NOMO-1 treated with DMSO at 0.1 percent for 48 hours (cell line): ENCODE measurements around the gene GTF2E1.

ENCODE experiments used
- DNase-seq: peaks from one replicate; lab custom pipeline; 2025; ENCODE audit not compliant: unreplicated experiment; lab: John Stamatoyannopoulos, UW

Gene GTF2E1

DNA sequence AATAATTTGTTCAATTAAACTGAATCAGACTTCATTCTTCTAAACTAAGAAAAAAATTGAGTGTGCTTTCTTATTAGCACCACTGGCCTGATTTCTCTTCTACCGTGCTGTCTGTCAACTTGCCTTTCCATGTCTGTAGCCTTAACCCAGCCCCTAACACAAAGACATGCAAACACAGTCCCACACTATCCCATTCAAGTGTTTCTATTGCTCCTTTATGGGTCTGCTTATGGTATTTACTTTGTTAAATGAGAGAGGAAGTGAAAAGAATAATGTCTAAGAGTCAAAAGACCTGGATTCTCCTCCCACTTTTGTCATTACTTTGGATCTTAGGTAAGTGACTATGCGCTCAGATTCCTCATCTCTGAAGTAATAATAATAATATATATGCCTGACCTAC, 55.3 kb downstream of the GTF2E1 start:
- no peak for DNase-seq

DNA sequence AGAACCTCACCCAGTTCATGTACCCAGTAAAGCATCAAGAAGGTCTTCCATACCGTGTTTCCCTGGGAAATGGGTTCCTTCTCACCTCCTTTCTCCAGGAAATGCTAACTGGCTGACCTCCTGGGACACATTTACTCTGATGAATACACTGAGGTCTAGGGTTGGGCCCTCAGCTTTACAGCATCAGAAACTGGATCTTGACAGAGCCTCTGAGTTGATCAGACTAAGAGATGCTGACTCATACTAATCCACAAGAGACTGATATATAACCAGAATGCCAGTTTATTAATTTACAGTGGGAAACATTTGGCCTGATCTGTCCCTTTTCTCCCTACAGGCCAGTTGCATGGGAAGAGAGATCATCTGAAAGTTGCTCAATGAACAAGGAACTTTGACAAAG, 55.8 kb downstream of the GTF2E1 start:
- DNase-seq: no peak

DNA sequence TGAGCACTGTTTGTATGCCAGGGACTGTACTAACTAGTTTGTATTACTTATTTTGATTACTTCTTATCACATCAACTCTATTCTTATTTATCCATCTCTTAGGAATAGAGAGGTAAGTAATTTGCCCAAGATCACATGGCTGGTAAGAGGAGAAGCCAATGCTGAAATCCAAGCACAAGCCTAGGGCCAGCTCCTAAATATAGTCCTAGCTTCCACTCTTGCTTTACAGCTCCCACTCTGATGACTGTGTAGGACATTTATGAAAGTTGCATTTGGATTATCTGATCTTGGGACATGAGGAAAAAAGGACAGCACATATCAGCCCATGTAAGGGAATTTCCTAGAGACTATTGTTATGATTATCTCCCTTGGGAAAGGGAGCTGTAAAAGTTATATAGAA, 58.1 kb downstream of the GTF2E1 start:
- no peak for DNase-seq

DNA sequence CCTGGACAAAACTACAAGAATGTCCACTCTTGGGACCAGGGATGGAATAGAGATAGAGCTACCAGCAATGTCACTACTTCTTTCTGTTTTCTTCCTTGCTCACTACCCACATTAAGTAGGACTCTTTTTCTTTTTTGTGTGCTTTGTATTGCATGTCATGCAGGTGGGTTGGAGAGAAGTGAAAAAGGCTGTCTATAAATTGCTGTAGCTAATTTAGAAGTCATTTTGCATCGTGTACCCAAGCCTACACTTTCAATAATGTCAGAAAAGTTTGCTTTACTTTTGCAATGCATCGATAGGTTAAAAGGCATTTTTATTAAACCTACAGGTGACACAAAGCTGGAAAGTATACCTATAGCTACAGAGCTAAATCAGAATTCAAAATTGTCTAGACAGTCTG, 58.9 kb downstream of the GTF2E1 start:
- DNase-seq: no peak

DNA sequence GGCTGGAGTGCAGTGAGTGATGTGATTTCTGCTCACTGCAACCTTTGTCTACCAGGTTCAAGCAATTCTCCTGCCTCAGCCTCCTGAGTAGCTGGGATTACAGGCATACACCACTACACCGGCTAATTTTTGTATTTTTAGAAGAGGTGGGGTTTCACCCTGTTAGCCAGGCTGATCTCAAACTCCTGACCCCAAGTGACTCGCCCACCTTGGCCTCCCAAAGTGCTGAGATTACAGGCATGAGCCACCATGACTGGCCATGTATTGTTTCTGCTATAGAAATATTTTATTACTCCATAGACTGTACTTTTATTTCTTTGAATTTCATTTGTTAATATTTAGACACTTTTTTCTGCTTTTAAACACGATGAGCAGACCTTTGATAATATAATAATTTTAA, 60.4 kb downstream of the GTF2E1 start:
- DNase-seq: no peak

DNA sequence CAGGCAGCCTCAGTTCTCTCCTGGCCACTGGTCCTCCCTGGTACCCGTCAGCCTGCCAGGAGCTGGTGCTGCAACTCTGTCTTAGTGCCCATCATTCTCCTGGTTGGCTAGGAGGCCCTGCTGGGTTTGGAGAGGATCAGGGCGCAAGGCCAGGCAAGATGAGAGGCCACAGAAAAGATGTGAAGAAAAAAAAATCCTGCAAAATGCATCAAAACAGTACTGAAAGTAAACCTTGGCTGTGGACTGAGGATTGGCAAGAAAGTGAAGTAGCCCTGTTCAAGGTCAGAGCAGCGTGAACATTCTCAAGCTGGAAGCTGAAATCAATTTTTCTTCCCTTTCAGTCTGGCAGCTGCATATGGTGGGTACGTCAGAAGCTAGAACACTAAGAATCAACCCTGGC, 74.2 kb downstream of the GTF2E1 start:
- DNase-seq: no peak

DNA sequence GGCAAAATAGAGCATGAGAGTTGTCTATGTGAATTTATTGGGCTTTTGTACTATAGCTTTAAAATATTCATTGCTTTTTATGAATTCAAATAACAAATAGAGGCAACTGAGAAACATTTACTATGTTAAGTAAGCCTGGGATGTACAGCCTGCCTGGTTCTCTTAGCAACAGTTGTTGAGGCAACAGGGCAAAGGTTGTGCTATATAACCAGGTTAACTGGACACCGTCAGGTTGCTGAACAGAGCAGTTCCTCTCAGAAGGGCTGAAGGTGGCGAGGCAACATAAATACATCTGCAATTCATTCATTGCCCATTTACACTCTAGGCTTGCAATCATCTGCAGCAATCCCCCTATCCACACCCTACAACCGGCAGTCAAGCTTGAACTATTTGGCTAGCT, 78.2 kb downstream of the GTF2E1 start:
- no peak for DNase-seq

DNA sequence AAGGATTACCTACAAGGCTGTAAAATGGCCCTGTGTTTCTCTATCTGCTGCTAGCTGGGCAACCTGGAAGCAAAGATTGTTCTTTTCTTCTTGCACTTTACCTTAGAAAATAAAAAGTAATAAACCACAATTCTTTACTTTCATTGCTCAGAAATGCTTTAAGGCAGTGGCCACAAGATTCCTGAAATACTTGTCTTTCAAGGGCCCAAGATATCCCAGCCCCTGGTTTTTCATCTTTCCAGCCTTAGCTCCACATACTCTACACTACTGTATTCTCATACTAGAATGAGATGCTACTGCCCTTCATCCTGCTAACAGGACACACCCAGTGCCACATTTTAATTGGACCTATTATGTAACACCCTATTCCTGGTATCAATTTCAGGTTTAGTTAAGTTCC, 78.9 kb downstream of the GTF2E1 start:
- no peak for DNase-seq

DNA sequence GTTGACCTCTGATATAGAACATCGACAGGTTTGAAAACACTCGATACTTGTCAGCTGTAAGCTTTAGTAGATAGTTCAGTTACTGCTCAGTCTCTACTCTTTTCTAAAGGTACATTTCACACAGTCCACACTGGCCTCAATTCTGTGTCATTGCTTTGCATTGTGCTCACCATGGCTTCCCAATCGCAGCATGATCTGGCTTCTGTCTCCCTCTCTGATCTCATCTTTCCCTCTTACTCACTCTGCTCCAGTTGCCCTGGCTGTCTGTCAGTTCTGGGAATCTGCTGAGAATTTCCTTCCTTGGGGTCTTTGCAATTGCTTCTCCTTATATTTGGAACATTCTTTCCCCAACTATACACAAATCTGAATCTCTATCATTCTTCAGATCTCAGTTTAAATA, 80.6 kb downstream of the GTF2E1 start:
- no peak for DNase-seq

DNA sequence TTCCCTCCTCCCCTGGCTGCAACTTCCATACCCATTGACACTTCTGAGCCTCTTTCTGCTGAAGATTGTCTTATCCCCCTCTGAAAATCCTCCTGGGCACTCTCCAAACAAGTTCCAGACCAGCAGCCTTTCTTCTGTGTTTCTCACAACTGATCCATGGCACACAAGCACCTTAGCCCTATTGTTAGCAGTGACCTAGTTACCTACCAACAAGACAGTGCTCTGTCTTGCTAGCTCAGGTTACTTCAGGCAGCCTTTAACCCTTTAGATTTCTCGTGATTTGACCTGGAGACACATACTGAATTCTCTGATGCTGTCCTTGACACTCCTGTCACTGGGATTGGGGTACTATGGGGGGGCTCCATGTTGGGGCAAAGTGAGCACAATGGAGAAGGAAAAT, 82.1 kb downstream of the GTF2E1 start:
- DNase-seq: no peak

DNA sequence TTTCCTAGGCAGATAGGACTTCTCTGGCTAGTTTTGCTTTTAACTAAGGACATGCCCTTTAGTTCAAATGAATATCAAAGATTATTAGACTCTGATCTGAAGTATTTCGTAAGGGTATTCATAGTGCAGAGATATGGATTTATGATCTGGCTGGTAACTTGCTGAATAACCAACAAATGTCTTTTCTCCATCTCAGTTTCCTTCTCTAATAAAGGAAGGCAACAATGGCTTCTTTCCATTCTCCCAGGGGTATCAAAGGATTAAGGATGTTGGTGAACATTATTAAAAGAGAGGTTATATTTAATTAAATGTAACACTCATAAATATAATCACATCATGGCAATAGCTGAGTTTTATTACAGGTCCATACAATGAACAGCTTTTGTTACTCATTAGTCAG, 86.3 kb downstream of the GTF2E1 start:
- no peak for DNase-seq

DNA sequence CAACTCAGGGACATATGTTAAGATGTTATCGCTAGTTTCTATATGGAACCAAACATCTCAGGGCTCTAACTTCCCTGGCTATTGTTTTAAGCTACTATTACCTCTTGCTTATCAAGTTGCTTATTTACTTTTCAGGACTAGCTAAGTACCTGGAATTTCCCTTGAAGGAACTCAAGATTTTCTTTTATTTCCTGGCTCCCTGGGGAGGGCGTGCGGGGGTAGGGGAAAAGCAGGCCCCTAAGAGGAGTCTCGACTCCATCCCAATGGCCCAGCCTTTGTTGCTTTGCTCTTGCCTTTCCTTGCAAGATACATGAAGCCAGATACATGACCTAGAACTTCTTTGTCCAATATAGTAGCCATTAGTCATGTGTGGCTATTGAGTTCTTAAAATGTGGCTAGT, 88.5 kb downstream of the GTF2E1 start:
- DNase-seq: no peak
